ENCODE results near the gene MAEA. TPM values are rescaled to one million over a fixed set of nuclear protein-coding genes. Genes with fewer than 3 reads are reported as not detected.

The MAEA gene
- total RNA-seq, 1 experiment from 2014 or later, result 81.1 TPM

DNA sequence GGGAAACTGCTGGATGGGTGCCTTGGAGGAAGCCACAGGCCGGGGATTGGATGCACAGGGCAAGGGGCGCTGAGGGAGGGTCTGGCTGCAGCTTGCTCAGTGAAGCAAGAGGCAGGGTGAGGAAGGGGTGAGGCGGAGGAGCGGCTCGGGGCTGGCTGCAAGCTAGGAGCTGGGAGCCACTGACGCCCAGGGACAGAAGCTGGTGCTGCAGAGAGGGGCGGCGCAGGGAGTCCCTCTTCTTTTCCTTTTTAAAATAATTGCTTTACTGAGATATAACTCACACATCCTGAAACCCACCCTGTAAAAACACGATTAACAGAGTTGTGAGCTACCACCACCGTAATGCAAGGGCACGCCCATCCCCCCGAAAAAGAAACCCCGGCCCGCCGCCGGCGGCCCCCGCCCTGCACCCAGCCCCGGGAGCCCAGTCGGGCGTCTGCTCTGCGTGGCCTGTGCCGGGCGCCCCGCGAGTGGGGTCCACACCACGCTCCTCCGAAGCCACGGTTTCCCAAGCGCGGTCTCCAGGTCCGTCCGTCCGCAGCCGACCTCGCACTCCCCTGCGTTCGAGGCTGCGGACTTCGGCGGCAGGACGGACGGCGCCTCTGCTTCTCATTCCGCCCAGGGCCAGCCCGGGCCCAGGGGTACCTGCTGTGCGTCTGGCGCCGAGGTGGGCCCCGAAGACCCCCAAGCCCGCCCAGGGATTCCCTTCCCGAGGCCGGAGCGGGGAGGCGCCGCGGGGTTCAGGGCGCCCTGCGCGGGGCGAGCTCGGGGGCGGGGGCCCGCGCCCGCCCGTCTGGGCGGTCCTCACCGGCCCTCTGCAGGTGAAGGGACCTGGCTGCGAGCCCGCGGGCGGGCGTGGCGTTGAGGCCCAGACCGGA lies 56.5 kb downstream of the MAEA start:
- Histone ChIP-seq H3K9me3 (no peaks in the 10 kb centered on the region), H3K36me3 (ENCODE audit: control insufficient read depth, insufficient read depth, low read length) (no peaks in the 10 kb centered on the region), H3K27me3 (replicated peaks; ENCODE audit: control insufficient read depth, insufficient read depth, low read length) (no peaks in the 10 kb centered on the region), H3K4me3 (ENCODE audit: low read depth, low read length) (peak overlapping the region; percentile 91), H3K4me1 (0 out of 2 replicates have a peak, but pooled peaks cover 10% of the 10 kb centered on the region)
- CTCF ChIA-PET, result interaction anchor here (0.6 to 1.3 kb wide), 9 partner anchors 10 to 421 kb away, joined by 3 to 10 read pairs (median 3); partner anchors contain the start of genes IDUA and MAEA
- TF ChIP-seq, protein P1, sequence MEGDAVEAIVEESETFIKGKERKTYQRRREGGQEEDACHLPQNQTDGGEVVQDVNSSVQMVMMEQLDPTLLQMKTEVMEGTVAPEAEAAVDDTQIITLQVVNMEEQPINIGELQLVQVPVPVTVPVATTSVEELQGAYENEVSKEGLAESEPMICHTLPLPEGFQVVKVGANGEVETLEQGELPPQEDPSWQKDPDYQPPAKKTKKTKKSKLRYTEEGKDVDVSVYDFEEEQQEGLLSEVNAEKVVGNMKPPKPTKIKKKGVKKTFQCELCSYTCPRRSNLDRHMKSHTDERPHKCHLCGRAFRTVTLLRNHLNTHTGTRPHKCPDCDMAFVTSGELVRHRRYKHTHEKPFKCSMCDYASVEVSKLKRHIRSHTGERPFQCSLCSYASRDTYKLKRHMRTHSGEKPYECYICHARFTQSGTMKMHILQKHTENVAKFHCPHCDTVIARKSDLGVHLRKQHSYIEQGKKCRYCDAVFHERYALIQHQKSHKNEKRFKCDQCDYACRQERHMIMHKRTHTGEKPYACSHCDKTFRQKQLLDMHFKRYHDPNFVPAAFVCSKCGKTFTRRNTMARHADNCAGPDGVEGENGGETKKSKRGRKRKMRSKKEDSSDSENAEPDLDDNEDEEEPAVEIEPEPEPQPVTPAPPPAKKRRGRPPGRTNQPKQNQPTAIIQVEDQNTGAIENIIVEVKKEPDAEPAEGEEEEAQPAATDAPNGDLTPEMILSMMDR (IDR thresholded peaks at IDR 0.05; ENCODE audit: insufficient read depth in 1 of 2, low read depth in 1 of 2, low read length in 1 of 2, severe bottlenecking in 1 of 2, unreplicated experiment in 1 of 2), result no peak
- intact Hi-C loops (cut with micrococcal nuclease; ENCODE audit: unreplicated experiment), result loop anchor here (1.0 kb wide), 2 partner anchors 57 to 97 kb away; partner anchors contain the start of genes CTBP1 and MAEA
- Mint-ChIP-seq H3K27me3 (ENCODE audit: insufficient read depth, unreplicated experiment) (no peaks in the 10 kb centered on the region), H3K4me1 (ENCODE audit: low read depth, unreplicated experiment) (peaks cover 20% of the 10 kb centered on the region), H3K4me3 (ENCODE audit: unreplicated experiment) (peak overlapping the region; percentile 85), H3K9me3 (ENCODE audit: unreplicated experiment) (no peaks in the 10 kb centered on the region), H3K36me3 (ENCODE audit: insufficient read depth, unreplicated experiment) (peaks cover 18% of the 10 kb centered on the region), H3K27ac (ENCODE audit: unreplicated experiment) (peak overlapping the region; percentile 83)
- DNase-seq, result peak; percentile 68 to 75
- BruUV-seq (replicated peaks), result TSS peak; percentile 37
- POLR2A ChIA-PET, result interaction anchor here (0.6 to 2.3 kb wide), 10 partner anchors 56 to 564 kb away, joined by 3 to 25 read pairs (median 4); partner anchors contain the start of genes CTBP1, MAEA, SLBP and TACC3

DNA sequence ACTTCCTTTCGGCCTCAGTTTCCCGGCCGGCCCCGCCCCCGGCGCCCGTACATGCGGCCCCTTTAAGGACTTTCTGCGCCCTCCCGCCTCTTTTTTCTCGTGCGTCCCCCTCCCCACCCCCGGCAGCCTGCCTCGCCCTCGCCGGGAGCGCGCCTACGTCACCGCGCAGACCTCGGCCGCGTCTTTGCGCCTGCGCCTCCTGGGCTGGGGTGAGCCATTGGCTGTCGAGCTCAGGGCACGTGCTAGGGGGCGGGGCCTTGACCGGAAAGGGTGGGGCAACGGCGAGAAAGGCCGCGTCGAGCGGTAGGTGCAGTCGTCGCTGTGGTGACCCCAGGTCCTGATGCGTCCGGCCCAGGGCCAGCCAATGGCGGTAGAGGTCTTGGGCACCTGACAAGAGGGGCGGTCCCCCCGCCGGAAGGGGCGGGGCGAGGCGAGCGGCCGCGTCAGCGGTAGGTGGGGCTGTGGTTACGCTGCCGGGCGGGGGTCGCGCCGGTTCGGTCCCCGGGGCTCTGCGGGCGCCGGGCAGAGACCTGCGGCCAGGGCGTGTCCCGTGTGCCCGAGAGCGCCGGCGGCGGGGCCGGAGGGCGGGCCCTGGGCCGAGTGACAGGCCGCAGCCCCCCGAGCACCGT lies 57.2 kb downstream of the MAEA start, which contains the start of gene UVSSA:
Gene UVSSA, plus strand, starts transcription at position 428 of the 629 bp plus-strand sequence. CDS start 884 bp downstream, outside the sequence.
- CTCF ChIA-PET, result interaction anchor here (0.6 to 1.3 kb wide), 10 partner anchors 9 to 421 kb away, joined by 3 to 10 read pairs (median 3); partner anchors contain the start of genes IDUA and MAEA
- intact Hi-C loops (cut with micrococcal nuclease; ENCODE audit: unreplicated experiment), result loop anchor here (1.0 kb wide), 2 partner anchors 58 to 98 kb away; partner anchors contain the start of genes CTBP1 and MAEA

More for the DNA sequence above, 57.2 kb downstream of the MAEA start, which contains the start of gene UVSSA:
- 0 out of 2 replicates have a peak, but pooled peaks cover 10% of the 10 kb centered on the region for H3K4me1 ChIP-seq
- POLR2A ChIA-PET, result interaction anchor here (0.6 to 2.3 kb wide), 9 partner anchors 24 to 565 kb away, joined by 3 to 25 read pairs (median 4); partner anchors contain the start of genes CTBP1, MAEA, SLBP and TACC3
- Mint-ChIP-seq H3K9me3 (ENCODE audit: unreplicated experiment) (no peaks in the 10 kb centered on the region), H3K36me3 (ENCODE audit: insufficient read depth, unreplicated experiment) (peaks cover 10% of the 10 kb centered on the region), H3K4me1 (ENCODE audit: low read depth, unreplicated experiment) (peaks cover 20% of the 10 kb centered on the region), H3K27ac (ENCODE audit: unreplicated experiment) (peak within 1 kb of the TSS; percentile 83), H3K27me3 (ENCODE audit: insufficient read depth, unreplicated experiment) (no peaks in the 10 kb centered on the region), H3K4me3 (ENCODE audit: unreplicated experiment) (peak within 1 kb of the TSS; percentile 85)
- no peaks in the 10 kb centered on the region for H3K27me3 ChIP-seq (replicated peaks; ENCODE audit: control insufficient read depth, insufficient read depth, low read length)
- no peaks in the 10 kb centered on the region for H3K9me3 ChIP-seq
- TF ChIP-seq, protein P1 (IDR thresholded peaks at IDR 0.05; ENCODE audit: insufficient read depth in 1 of 2, low read depth in 1 of 2, low read length in 1 of 2, severe bottlenecking in 1 of 2, unreplicated experiment in 1 of 2), result no peak
- BruUV-seq (replicated peaks), result no TSS peak
- no peaks in the 10 kb centered on the region for H3K36me3 ChIP-seq (ENCODE audit: control insufficient read depth, insufficient read depth, low read length)
- DNase-seq, result peak; percentile 100
- peak within 1 kb of the TSS; percentile 91 for H3K4me3 ChIP-seq (ENCODE audit: low read depth, low read length)
